B cell (primary cell): ENCODE data around the gene FTO. TPM values are rescaled to one million over a fixed set of nuclear protein-coding genes. Genes with fewer than 3 reads are reported as not detected.

Source experiments
- ATAC-seq: fragments of 200-7000 bp; cut with Tn5 transposase; one replicate; pipeline ENCODE4 v1.10.0; 2021; ENCODE audit warnings: low read depth, mild to moderate bottlenecking, moderate number of reproducible peaks, moderate library complexity
- CTCF ChIA-PET: fragments of 350-600 bp; sonication (Branson Sonifier 250); formaldehyde crosslinking; loops from one replicate; lab custom pipeline; 2021; ENCODE audit warnings: antibody characterized with exemption, inconsistent platforms; lab: Charles Lee
- POLR2A ChIA-PET: fragments of 350-600 bp; sonication (Branson Sonifier 250); formaldehyde crosslinking; loops from one replicate; lab custom pipeline; 2021; ENCODE audit warnings: antibody characterized with exemption; lab: Charles Lee
- DNase-seq: peaks from one replicate; pipeline ENCODE4 v3.0.0; 2013
- H2AFZ ChIP-seq: 2 replicates; pipeline ENCODE4 v1.6.1; 2012; ENCODE audit warnings: mild to moderate bottlenecking, low read depth, low read length; ENCODE audit not compliant: insufficient read depth, poor library complexity, severe bottlenecking
- H3K27ac ChIP-seq, 2 donors: 1 replicate in 1 of 2; 2 replicates in 1 of 2; pipeline ENCODE4 v1.5.1; 2012 to 2013; ENCODE audit warnings: low read length in 2 of 2, mild to moderate bottlenecking in 2 of 2, moderate library complexity in 1 of 2
- H3K27me3 ChIP-seq, 4 experiments: fragments of 200-600 bp in 1 of 4; sonication (generic) in 1 of 4; replicated peaks in 1 of 4; 1 replicate in 2 of 4; 2 replicates in 2 of 4; pipeline versions ENCODE4 v1.6.1 to v1.7.0; 2013 to 2016; ENCODE audit warnings: low read length in 3 of 4, mild to moderate bottlenecking in 2 of 4, mixed read lengths in 1 of 4, moderate library complexity in 1 of 4; ENCODE audit not compliant: insufficient read depth in 4 of 4, control insufficient read depth in 3 of 4; ENCODE audit errors: control extremely low read depth in 1 of 4
- H3K36me3 ChIP-seq, 2 experiments: replicated peaks in 1 of 2; 1 replicate in 1 of 2; 2 replicates in 1 of 2; pipeline versions ENCODE4 v1.6.1 to v1.7.1; 2013; ENCODE audit warnings: low read length in 1 of 2; ENCODE audit not compliant: insufficient read depth in 2 of 2, control insufficient read depth in 1 of 2; ENCODE audit errors: control extremely low read depth in 1 of 2, extremely low read depth in 1 of 2
- H3K4me1 ChIP-seq, 2 donors: fragments of 200-600 bp in 1 of 2; sonication (generic) in 1 of 2; 1 replicate in 1 of 2; 2 replicates in 1 of 2; pipeline versions ENCODE4 v1.5.1 to v1.6.1; 2013 to 2017; ENCODE audit warnings: low read length in 2 of 2; ENCODE audit not compliant: control insufficient read depth in 2 of 2, insufficient read depth in 2 of 2
- H3K4me2 ChIP-seq: replicated peaks from 2 replicates; pipeline ENCODE3; 2012; ENCODE audit warnings: mild to moderate bottlenecking, low read depth, low read length; ENCODE audit not compliant: poor library complexity, severe bottlenecking
- H3K4me3 ChIP-seq, 5 experiments: fragments of 200-600 bp in 1 of 5; sonication (generic) in 1 of 5; 1 replicate in 3 of 5; 2 replicates in 2 of 5; pipeline versions ENCODE4 v1.5.1 to v1.7.0; 2011 to 2016; ENCODE audit warnings: low read length in 4 of 5, mild to moderate bottlenecking in 4 of 5, low read depth in 2 of 5, control low read depth in 1 of 5, moderate library complexity in 1 of 5; ENCODE audit not compliant: insufficient read depth in 1 of 5; ENCODE audit errors: control extremely low read depth in 1 of 5, extremely low read depth in 1 of 5
- H3K79me2 ChIP-seq: fragments of 200-600 bp; sonication (generic); one replicate; pipeline ENCODE4 v1.6.0; 2016; ENCODE audit warnings: low read length; ENCODE audit not compliant: control insufficient read depth, insufficient read depth
- H3K9ac ChIP-seq: fragments of 200-600 bp; sonication (generic); 2 replicates; pipeline ENCODE4 v1.6.1; 2017; ENCODE audit warnings: mild to moderate bottlenecking, low read length, moderate library complexity
- H3K9me3 ChIP-seq, 3 donors: one replicate each; pipeline versions ENCODE4 v1.6.1 to v1.7.1; 2013; ENCODE audit warnings: low read length in 2 of 3; ENCODE audit not compliant: control insufficient read depth in 2 of 3, insufficient read depth in 1 of 3; ENCODE audit errors: control extremely low read depth in 1 of 3
- H4K20me1 ChIP-seq: 2 replicates; pipeline ENCODE4 v1.6.0; 2012; ENCODE audit warnings: mild to moderate bottlenecking, low read length; ENCODE audit not compliant: insufficient read depth, control insufficient read depth, poor library complexity, severe bottlenecking
- H3K27ac Mint-ChIP-seq: one replicate; pipeline ENCODE4 v1.8.0; 2021; ENCODE audit warnings: mixed read lengths
- H3K27me3 Mint-ChIP-seq: one replicate; pipeline ENCODE4 v1.8.0; 2021; ENCODE audit warnings: mixed read lengths
- H3K4me1 Mint-ChIP-seq: one replicate; pipeline ENCODE4 v1.8.0; 2021; ENCODE audit warnings: mixed read lengths
- H3K4me3 Mint-ChIP-seq: one replicate; pipeline ENCODE4 v1.8.0; 2021; ENCODE audit warnings: mixed read lengths
- H3K9me3 Mint-ChIP-seq: one replicate; pipeline ENCODE4 v1.8.0; 2022; ENCODE audit warnings: mixed read lengths; ENCODE audit not compliant: insufficient read depth
- CTCF ChIP-seq: fragments of 200-600 bp; IDR thresholded peaks from one replicate; pipeline ENCODE4 v1.8.0; 2022; ENCODE audit warnings: antibody characterized with exemption, mild to moderate bottlenecking
- EZH2 ChIP-seq: IDR thresholded peaks from 2 replicates; pipeline ENCODE4 v1.6.1; 2012; ENCODE audit warnings: borderline replicate concordance, low read depth, mild to moderate bottlenecking, moderate library complexity, low read length; ENCODE audit not compliant: insufficient read depth, poor library complexity, severe bottlenecking
- WGBS: methylation state at CpG from one replicate; pipeline ENCODE4 v1.1.5; 2013; ENCODE audit warnings: missing lambda C conversion rate; ENCODE audit not compliant: insufficient coverage; 5-methylcytosine and 5-hydroxymethylcytosine counted together
- intact Hi-C: fragments of 100-400 bp; cut with micrococcal nuclease; formaldehyde crosslinking; loops from one replicate; pipeline ENCODE4 v1.10.0; 2022
- polyA plus RNA-seq: library from polyadenylated mRNA; depleted of rRNA; stranded (reverse); fragments of >200 nt; gene quantifications from 2 replicates; pipeline ENCODE4 v1.2.3, GENCODE V29; 2012
- total RNA-seq, 2 donors: library from RNA; stranded (reverse); fragments of 120-200 nt in 1 of 2; gene quantifications; 1 replicate in 1 of 2; 2 replicates in 1 of 2; pipeline versions ENCODE4 v1.2.3 to v1.2.4, GENCODE V29; 2013 to 2022

The FTO gene
- total and polyA plus RNA-seq, 2 donors (not counting 1 experiment from before 2014, with no cell fraction given): 26.5 to 68.5 TPM

- H3K27ac ChIP-seq: no peak overlapping the region
- peaks cover 17 to 24% of the 10 kb centered on the region in 2 donors for H3K4me1 ChIP-seq
- DNase-seq (no peak), ATAC-seq (no peak)
- H2AFZ ChIP-seq: no peak overlapping the region
- CTCF ChIA-PET: interaction anchor here (0.8 to 1.5 kb wide), 2 partner anchors 11 to 26 kb away, joined by 3 to 6 read pairs; no protein-coding TSS in a partner anchor
- H3K4me3 ChIP-seq: no peak overlapping the region
- POLR2A ChIA-PET: no interaction called here
- intact Hi-C loops: no loop called here
- Mint-ChIP-seq H3K9me3 (no peaks in the 10 kb centered on the region), H3K4me3 (no peak overlapping the region), H3K4me1 (peaks cover 14% of the 10 kb centered on the region), H3K27me3 (no peaks in the 10 kb centered on the region), H3K27ac (no peak overlapping the region)
- H3K4me2 ChIP-seq: no peak overlapping the region
- no CpG with 5 or more reads among the region's 1 CpG for WGBS
- H3K27me3 ChIP-seq: no peaks in the 10 kb centered on the region
- no peaks in the 10 kb centered on the region for H3K9me3 ChIP-seq
- H4K20me1 ChIP-seq: peaks cover 4% of the 10 kb centered on the region
- H3K36me3 ChIP-seq: no peaks in the 10 kb centered on the region
- peaks cover 19% of the 10 kb centered on the region for H3K79me2 ChIP-seq
- no peak for TF ChIP-seq EZH2
- no peak for TF ChIP-seq CTCF
- no peak overlapping the region for H3K9ac ChIP-seq
These were observed 64.6 kb downstream of the FTO start for GRCh38 chr16:53768593-53768992.

GRCh38 chr16:53769185-53769584 is 65.2 kb downstream of the FTO start:
- no peaks in the 10 kb centered on the region for H3K9me3 Mint-ChIP-seq
- H3K9ac ChIP-seq: no peak overlapping the region
- ChIA-PET CTCF (interaction anchor here (0.8 kb wide), 1 partner anchor 12 kb away, joined by 3 read pairs; no protein-coding TSS in a partner anchor), POLR2A (no interaction called here)
- peaks cover 14% of the 10 kb centered on the region for H3K4me1 Mint-ChIP-seq
- H3K36me3 ChIP-seq: no peaks in the 10 kb centered on the region
- H3K4me3 ChIP-seq: no peak overlapping the region
- no peak overlapping the region for H2AFZ ChIP-seq
- no peak for ATAC-seq
- no peak overlapping the region for H3K4me3 Mint-ChIP-seq
- no peaks in the 10 kb centered on the region for H3K27me3 Mint-ChIP-seq
- H3K27ac Mint-ChIP-seq: no peak overlapping the region
- H3K9me3 ChIP-seq: no peaks in the 10 kb centered on the region
- no CpG with 5 or more reads among the region's 4 CpGs for WGBS
- no peak for DNase-seq
- peaks cover 19% of the 10 kb centered on the region for H3K79me2 ChIP-seq
- intact Hi-C loops: no loop called here
- TF ChIP-seq EZH2 (no peak), CTCF (no peak)
- peaks cover 4% of the 10 kb centered on the region for H4K20me1 ChIP-seq
- H3K4me1 ChIP-seq: peaks cover 17 to 30% of the 10 kb centered on the region in 2 donors
- H3K27me3 ChIP-seq: no peaks in the 10 kb centered on the region
- no peak overlapping the region for H3K27ac ChIP-seq
- H3K4me2 ChIP-seq: no peak overlapping the region
